ENCODE data around the gene CYTH3.
"Not testable (repeated sequence)": the region's sequence is repeated elsewhere in the genome, so short reads cannot be mapped to it uniquely, and the experiment has no call there.

DNA sequence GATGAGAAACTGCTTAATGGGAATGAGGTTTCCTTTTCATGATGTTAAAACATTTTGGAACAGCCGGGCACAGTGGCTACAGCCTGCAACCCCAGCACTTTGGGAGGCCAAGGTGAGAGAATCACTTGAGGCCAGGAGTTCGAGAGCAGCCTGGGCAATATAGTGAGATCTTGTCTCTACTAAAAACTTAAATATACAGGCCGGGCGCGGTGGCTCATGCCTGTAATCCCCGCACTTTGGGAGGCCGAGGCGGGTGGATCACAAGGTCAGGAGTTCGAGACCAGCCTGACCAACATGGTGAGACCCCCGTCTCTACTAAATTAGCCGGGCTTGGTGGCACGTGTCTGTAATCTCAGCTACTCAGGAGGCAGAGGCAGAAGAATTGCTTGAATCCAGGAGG is 19.5 kb upstream of the CYTH3 start:
- TF ChIP-seq, protein P1, sequence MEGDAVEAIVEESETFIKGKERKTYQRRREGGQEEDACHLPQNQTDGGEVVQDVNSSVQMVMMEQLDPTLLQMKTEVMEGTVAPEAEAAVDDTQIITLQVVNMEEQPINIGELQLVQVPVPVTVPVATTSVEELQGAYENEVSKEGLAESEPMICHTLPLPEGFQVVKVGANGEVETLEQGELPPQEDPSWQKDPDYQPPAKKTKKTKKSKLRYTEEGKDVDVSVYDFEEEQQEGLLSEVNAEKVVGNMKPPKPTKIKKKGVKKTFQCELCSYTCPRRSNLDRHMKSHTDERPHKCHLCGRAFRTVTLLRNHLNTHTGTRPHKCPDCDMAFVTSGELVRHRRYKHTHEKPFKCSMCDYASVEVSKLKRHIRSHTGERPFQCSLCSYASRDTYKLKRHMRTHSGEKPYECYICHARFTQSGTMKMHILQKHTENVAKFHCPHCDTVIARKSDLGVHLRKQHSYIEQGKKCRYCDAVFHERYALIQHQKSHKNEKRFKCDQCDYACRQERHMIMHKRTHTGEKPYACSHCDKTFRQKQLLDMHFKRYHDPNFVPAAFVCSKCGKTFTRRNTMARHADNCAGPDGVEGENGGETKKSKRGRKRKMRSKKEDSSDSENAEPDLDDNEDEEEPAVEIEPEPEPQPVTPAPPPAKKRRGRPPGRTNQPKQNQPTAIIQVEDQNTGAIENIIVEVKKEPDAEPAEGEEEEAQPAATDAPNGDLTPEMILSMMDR (IDR thresholded peaks at IDR 0.05 in 2 of 3, conservative IDR thresholded peaks at IDR 0.05 in 1 of 3; ENCODE audit: borderline replicate concordance in 1 of 3, insufficient read depth in 1 of 3, low read depth in 2 of 3, low read length in 2 of 3) = not testable (repeated sequence)
- not testable (repeated sequence) for TF ChIP-seq POLR2A (IDR thresholded peaks at IDR 0.05; ENCODE audit: borderline replicate concordance, extremely low read depth, insufficient read depth, insufficient read length); RAD21 (IDR thresholded peaks at IDR 0.05; ENCODE audit: low read depth); EZH2phosphoT487 (IDR thresholded peaks at IDR 0.05; ENCODE audit: borderline replicate concordance); POLR2AphosphoS5 (IDR thresholded peaks at IDR 0.05; ENCODE audit: low read depth, low read length); SP1 (IDR thresholded peaks at IDR 0.05; ENCODE audit: low read depth); FOSL1 (IDR thresholded peaks at IDR 0.05; ENCODE audit: low read depth)
- TF ChIP-seq, protein P2, sequence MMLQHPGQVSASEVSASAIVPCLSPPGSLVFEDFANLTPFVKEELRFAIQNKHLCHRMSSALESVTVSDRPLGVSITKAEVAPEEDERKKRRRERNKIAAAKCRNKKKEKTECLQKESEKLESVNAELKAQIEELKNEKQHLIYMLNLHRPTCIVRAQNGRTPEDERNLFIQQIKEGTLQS (IDR thresholded peaks at IDR 0.05) = not testable (repeated sequence)
- TF ChIP-seq, protein P3, sequence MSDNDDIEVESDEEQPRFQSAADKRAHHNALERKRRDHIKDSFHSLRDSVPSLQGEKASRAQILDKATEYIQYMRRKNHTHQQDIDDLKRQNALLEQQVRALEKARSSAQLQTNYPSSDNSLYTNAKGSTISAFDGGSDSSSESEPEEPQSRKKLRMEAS (IDR thresholded peaks at IDR 0.05) = not testable (repeated sequence)
